Measurements from ENCODE around the gene KCNQ1OT1.
A peak's percentile ranks its signal among the peaks of the same experiment; 100 is the strongest.

Gene KCNQ1OT1

DNA sequence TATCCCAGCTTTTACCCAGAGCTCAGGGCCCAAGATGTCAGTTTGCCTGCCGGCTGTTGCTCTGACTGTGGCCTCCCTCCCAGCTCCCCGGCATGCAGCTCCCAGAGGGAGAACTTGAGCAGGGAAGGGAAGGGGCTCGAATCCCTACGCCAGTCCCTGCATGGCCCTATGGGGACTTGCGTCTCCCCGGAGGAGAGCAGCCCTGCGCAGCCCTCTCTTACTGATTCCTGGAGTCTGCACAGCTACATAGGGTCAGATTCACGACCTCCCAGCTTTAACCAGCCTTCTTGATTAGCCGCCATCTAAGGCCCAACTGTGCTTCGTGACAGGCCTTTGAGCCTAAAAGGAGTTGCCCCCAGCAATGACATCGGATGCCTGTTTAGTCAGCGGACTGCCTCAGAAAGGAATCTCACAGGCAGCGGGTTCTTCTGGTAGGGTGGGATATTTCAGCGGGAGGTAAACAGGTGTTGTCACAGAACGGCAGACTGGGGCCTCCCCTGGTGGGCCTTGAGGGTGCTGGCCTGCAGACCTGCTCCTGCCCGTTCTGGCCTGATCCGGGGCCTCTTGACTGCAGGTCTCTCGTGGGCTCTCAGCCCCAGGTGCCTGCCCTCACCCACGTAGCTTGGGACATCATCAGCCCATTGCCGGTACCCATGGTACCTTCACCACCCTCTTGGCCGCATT is 43.8 kb upstream of the KCNQ1OT1 start:
- no peak overlapping the region for H3K14ac ChIP-seq (ENCODE audit: low read length in 2 of 2)
- no peak overlapping the region for H3K27ac ChIP-seq (ENCODE audit: low read length, poor library complexity, severe bottlenecking)
- no peaks in the 10 kb centered on the region for H3K36me3 ChIP-seq (ENCODE audit: control insufficient read depth in 1 of 2, insufficient read depth in 2 of 2, low read depth in 1 of 2, low read length in 2 of 2)
- H2BK120ac ChIP-seq (ENCODE audit: low read depth, low read length): no peak overlapping the region
- peaks cover 0 to 3% of the 10 kb centered on the region in 2 experiments for H3K27me3 ChIP-seq (ENCODE audit: control insufficient read depth in 1 of 2, insufficient read depth in 1 of 2, low read length in 2 of 2)
- 92% methylated on average over 21 of the region's 21 CpGs for WGBS
- H3K9ac ChIP-seq (ENCODE audit: low read length): no peak overlapping the region
- H3K79me1 ChIP-seq (replicated peaks; ENCODE audit: low read length, poor library complexity, severe bottlenecking): no peaks in the 10 kb centered on the region
- H3K4me1 ChIP-seq (ENCODE audit: control insufficient read depth, insufficient read depth, low read depth, low read length): peaks cover 46% of the 10 kb centered on the region
- H3K4ac ChIP-seq (ENCODE audit: low read depth in 1 of 2, low read length in 2 of 2): no peak overlapping the region
- peak overlapping the region; percentile 70 for H2AK5ac ChIP-seq (ENCODE audit: low read length, severe bottlenecking)
- H3K9me3 ChIP-seq (ENCODE audit: control insufficient read depth, low read length): no peaks in the 10 kb centered on the region
- peak overlapping the region; percentile 41 for H2BK15ac ChIP-seq (ENCODE audit: low read depth, poor library complexity, severe bottlenecking)
- H4K8ac ChIP-seq (ENCODE audit: low read length): no peak overlapping the region
- peak overlapping the region in 1 of 2 experiments; percentile 37 for H3K18ac ChIP-seq (ENCODE audit: low read depth in 1 of 2, low read length in 2 of 2)
- H2BK5ac ChIP-seq (ENCODE audit: low read depth, low read length, poor library complexity, severe bottlenecking): no peak overlapping the region
- peak overlapping the region; percentile 24 to 28 for H2BK12ac ChIP-seq (ENCODE audit: low read length in 2 of 2)
- no peak for DNase-seq
- H3K4me3 ChIP-seq (ENCODE audit: insufficient read depth in 1 of 2, low read depth in 1 of 2, low read length in 2 of 2): no peak overlapping the region
- H3K4me2 ChIP-seq (ENCODE audit: low read length, poor library complexity, severe bottlenecking): no peak overlapping the region
- no peak overlapping the region for H3K23ac ChIP-seq (ENCODE audit: low read length in 2 of 2)
- H4K91ac ChIP-seq (ENCODE audit: low read length): peak overlapping the region; percentile 39
- no peak overlapping the region for H2AFZ ChIP-seq (ENCODE audit: low read depth, low read length)

GRCh38 chr11:2742611-2743426 is 43.0 kb upstream of the KCNQ1OT1 start:
- H3K27ac ChIP-seq (ENCODE audit: low read length, poor library complexity, severe bottlenecking): peak overlapping the region; percentile 96

DNA sequence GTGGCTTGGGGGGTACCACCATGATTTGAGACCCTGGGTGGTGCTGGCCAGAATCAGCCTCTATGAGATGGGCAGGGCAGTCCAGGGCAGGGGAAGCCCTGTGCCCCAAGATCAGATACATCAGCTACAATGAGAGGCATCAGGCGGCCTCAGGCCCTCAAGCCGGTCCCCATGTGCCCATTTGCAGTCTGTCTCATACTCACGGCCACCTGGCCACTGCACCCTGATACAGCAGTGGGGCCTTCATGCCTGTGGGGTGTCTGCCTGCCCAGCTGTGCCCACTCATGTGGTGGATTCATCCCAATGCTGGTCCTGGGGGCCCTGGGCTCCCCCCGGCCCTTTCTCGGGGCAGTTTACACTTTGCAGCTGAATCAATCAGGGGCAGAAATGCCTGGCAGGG is 42.4 kb upstream of the KCNQ1OT1 start:
- H3K36me3 ChIP-seq (ENCODE audit: control insufficient read depth in 1 of 2, insufficient read depth in 2 of 2, low read depth in 1 of 2, low read length in 2 of 2): no peaks in the 10 kb centered on the region
- H3K4me3 ChIP-seq (ENCODE audit: insufficient read depth in 1 of 2, low read depth in 1 of 2, low read length in 2 of 2): peak overlapping the region in 1 of 2 experiments; percentile 46
- no peaks in the 10 kb centered on the region for H3K9me3 ChIP-seq (ENCODE audit: control insufficient read depth, low read length)
- no peak overlapping the region for H3K23ac ChIP-seq (ENCODE audit: low read length in 2 of 2)
- no peaks in the 10 kb centered on the region for H3K79me1 ChIP-seq (replicated peaks; ENCODE audit: low read length, poor library complexity, severe bottlenecking)
- no peaks in the 10 kb centered on the region for H3K27me3 ChIP-seq (ENCODE audit: control insufficient read depth in 1 of 2, insufficient read depth in 1 of 2, low read length in 2 of 2)
- H3K27ac ChIP-seq (ENCODE audit: low read length, poor library complexity, severe bottlenecking): peak overlapping the region; percentile 96
- H3K4ac ChIP-seq (ENCODE audit: low read depth in 1 of 2, low read length in 2 of 2): peak overlapping the region; percentile 16 to 35
- H2AK5ac ChIP-seq (ENCODE audit: low read length, severe bottlenecking): peak overlapping the region; percentile 8
- H3K14ac ChIP-seq (ENCODE audit: low read length in 2 of 2): peak overlapping the region in 1 of 2 experiments; percentile 9
- H2AFZ ChIP-seq (ENCODE audit: low read depth, low read length): no peak overlapping the region
- peak overlapping the region; percentile 38 to 93 for H2BK12ac ChIP-seq (ENCODE audit: low read length in 2 of 2)
- peak overlapping the region; percentile 4 for H4K8ac ChIP-seq (ENCODE audit: low read length)
- peak overlapping the region; percentile 2 for H3K4me2 ChIP-seq (ENCODE audit: low read length, poor library complexity, severe bottlenecking)
- peaks cover 53% of the 10 kb centered on the region for H3K4me1 ChIP-seq (ENCODE audit: control insufficient read depth, insufficient read depth, low read depth, low read length)
- H4K91ac ChIP-seq (ENCODE audit: low read length): peak overlapping the region; percentile 70
- H2BK15ac ChIP-seq (ENCODE audit: low read depth, poor library complexity, severe bottlenecking): peak overlapping the region; percentile 94
- DNase-seq: no peak
- WGBS: 94% methylated on average over 5 of the region's 5 CpGs
- peak overlapping the region; percentile 36 for H2BK5ac ChIP-seq (ENCODE audit: low read depth, low read length, poor library complexity, severe bottlenecking)
- H2BK120ac ChIP-seq (ENCODE audit: low read depth, low read length): no peak overlapping the region
- peak overlapping the region; percentile 84 to 90 for H3K18ac ChIP-seq (ENCODE audit: low read depth in 1 of 2, low read length in 2 of 2)
- H3K9ac ChIP-seq (ENCODE audit: low read length): peak overlapping the region; percentile 40

More at GRCh38 chr11:2742611-2743426, 43.0 kb upstream of the KCNQ1OT1 start:
- no peaks in the 10 kb centered on the region for H3K79me1 ChIP-seq (replicated peaks; ENCODE audit: low read length, poor library complexity, severe bottlenecking)
- H4K91ac ChIP-seq (ENCODE audit: low read length): peak overlapping the region; percentile 39
- WGBS: 94% methylated on average over 20 of the region's 20 CpGs
- no peak overlapping the region for H3K4me3 ChIP-seq (ENCODE audit: insufficient read depth in 1 of 2, low read depth in 1 of 2, low read length in 2 of 2)
- H3K18ac ChIP-seq (ENCODE audit: low read depth in 1 of 2, low read length in 2 of 2): peak overlapping the region in 1 of 2 experiments; percentile 84
- peaks cover 0 to 3% of the 10 kb centered on the region in 2 experiments for H3K27me3 ChIP-seq (ENCODE audit: control insufficient read depth in 1 of 2, insufficient read depth in 1 of 2, low read length in 2 of 2)
- H3K14ac ChIP-seq (ENCODE audit: low read length in 2 of 2): no peak overlapping the region
- H2BK12ac ChIP-seq (ENCODE audit: low read length in 2 of 2): peak overlapping the region; percentile 37 to 38
- no peak overlapping the region for H4K8ac ChIP-seq (ENCODE audit: low read length)
- H3K23ac ChIP-seq (ENCODE audit: low read length in 2 of 2): no peak overlapping the region
- no peak overlapping the region for H2AFZ ChIP-seq (ENCODE audit: low read depth, low read length)
- H3K4me2 ChIP-seq (ENCODE audit: low read length, poor library complexity, severe bottlenecking): no peak overlapping the region
- peak overlapping the region; percentile 9 to 16 for H3K4ac ChIP-seq (ENCODE audit: low read depth in 1 of 2, low read length in 2 of 2)
- DNase-seq: no peak
- H2BK5ac ChIP-seq (ENCODE audit: low read depth, low read length, poor library complexity, severe bottlenecking): peak overlapping the region; percentile 36
- H3K9ac ChIP-seq (ENCODE audit: low read length): peak overlapping the region; percentile 40
- H2BK15ac ChIP-seq (ENCODE audit: low read depth, poor library complexity, severe bottlenecking): peak overlapping the region; percentile 94
- no peaks in the 10 kb centered on the region for H3K9me3 ChIP-seq (ENCODE audit: control insufficient read depth, low read length)
- no peak overlapping the region for H2BK120ac ChIP-seq (ENCODE audit: low read depth, low read length)
- H3K4me1 ChIP-seq (ENCODE audit: control insufficient read depth, insufficient read depth, low read depth, low read length): peaks cover 48% of the 10 kb centered on the region
- no peaks in the 10 kb centered on the region for H3K36me3 ChIP-seq (ENCODE audit: control insufficient read depth in 1 of 2, insufficient read depth in 2 of 2, low read depth in 1 of 2, low read length in 2 of 2)
- H2AK5ac ChIP-seq (ENCODE audit: low read length, severe bottlenecking): peak overlapping the region; percentile 70

Measured in mesenchymal stem cell (in vitro differentiated cells and primary cell).